ENCODE data around the gene EXPH5. TPM values are rescaled to one million over a fixed set of nuclear protein-coding genes. Genes with fewer than 3 reads are reported as not detected.

The EXPH5 gene
- total RNA-seq, 2 donors from 2014 or later: 32.2 to 41.8 TPM

- Histone ChIP-seq H3K9ac (ENCODE audit: low read depth in 2 of 2, low read length in 2 of 2) (no peak overlapping the region), H3K9me3 (no peaks in the 10 kb centered on the region), H3K27ac (no peak overlapping the region), H3K36me3 (no peaks in the 10 kb centered on the region), H3K27me3 (no peaks in the 10 kb centered on the region), H3K4me3 (no peak overlapping the region), H3K4me1 (no peaks in the 10 kb centered on the region)
- no peak for TF ChIP-seq CTCF (IDR thresholded peaks at IDR 0.05)
- intact Hi-C loops (cut with DNase I): no loop called here
- no peak for DNase-seq
Observed at GRCh38 chr11:108601150-108601549, 7.6 kb upstream of the EXPH5 start.

GRCh38 chr11:108599978-108600377, 6.4 kb upstream of the EXPH5 start:
- Histone ChIP-seq H3K27me3 (no peaks in the 10 kb centered on the region), H3K36me3 (no peaks in the 10 kb centered on the region), H3K9me3 (no peaks in the 10 kb centered on the region), H3K27ac (no peak overlapping the region), H3K4me1 (no peaks in the 10 kb centered on the region), H3K9ac (ENCODE audit: low read depth in 2 of 2, low read length in 2 of 2) (no peak overlapping the region), H3K4me3 (no peak overlapping the region)
- intact Hi-C loops (cut with DNase I): no loop called here
- DNase-seq: no peak
- no peak for TF ChIP-seq CTCF (IDR thresholded peaks at IDR 0.05)

- no peak overlapping the region for H3K4me3 ChIP-seq
- intact Hi-C loops (cut with DNase I): no loop called here
- no peaks in the 10 kb centered on the region for H3K27me3 ChIP-seq
- no peak for TF ChIP-seq CTCF (IDR thresholded peaks at IDR 0.05)
- H3K27ac ChIP-seq: no peak overlapping the region
- no peak overlapping the region for H3K9ac ChIP-seq (ENCODE audit: low read depth in 2 of 2, low read length in 2 of 2)
- no peak for DNase-seq
- H3K9me3 ChIP-seq: no peaks in the 10 kb centered on the region
- H3K36me3 ChIP-seq: no peaks in the 10 kb centered on the region
- H3K4me1 ChIP-seq: no peaks in the 10 kb centered on the region
Observed at GRCh38 chr11:108597736-108598355, 4.3 kb upstream of the EXPH5 start.

GRCh38 chr11:108596701-108597100, 3.1 kb upstream of the EXPH5 start:
- Histone ChIP-seq H3K4me3 (no peak overlapping the region), H3K27ac (no peak overlapping the region), H3K4me1 (no peaks in the 10 kb centered on the region), H3K27me3 (no peaks in the 10 kb centered on the region), H3K9ac (ENCODE audit: low read depth in 2 of 2, low read length in 2 of 2) (no peak overlapping the region), H3K36me3 (no peaks in the 10 kb centered on the region), H3K9me3 (no peaks in the 10 kb centered on the region)
- no peak for TF ChIP-seq CTCF (IDR thresholded peaks at IDR 0.05)
- DNase-seq: no peak
- intact Hi-C loops (cut with DNase I): no loop called here

GRCh38 chr11:108593923-108594434, 411 bp upstream of the EXPH5 start:
- Histone ChIP-seq H3K9me3 (no peaks in the 10 kb centered on the region), H3K27ac (peak overlapping the region; percentile 58), H3K4me1 (no peaks in the 10 kb centered on the region), H3K36me3 (no peaks in the 10 kb centered on the region), H3K9ac (ENCODE audit: low read depth in 2 of 2, low read length in 2 of 2) (peak overlapping the region in 1 of 2 donors; percentile 6), H3K4me3 (no peak overlapping the region), H3K27me3 (no peaks in the 10 kb centered on the region)
- DNase-seq: no peak
- no peak for TF ChIP-seq CTCF (IDR thresholded peaks at IDR 0.05)
- intact Hi-C loops (cut with DNase I): no loop called here

Measured in colonic mucosa (tissue), 4 donors.